GM23248 (cell line): ENCODE data around the gene CCS.
"Not testable (repeated sequence)": the region's sequence is repeated elsewhere in the genome, so short reads cannot be mapped to it uniquely, and the experiment has no call there.

Experiments used
- EZH2 ChIP-seq: fragments of 200-600 bp; sonication (generic); IDR thresholded peaks from 2 replicates; pipeline ENCODE4 v1.6.1; 2018; ENCODE audit warnings: antibody characterized with exemption, mild to moderate bottlenecking; ENCODE audit not compliant: insufficient read depth, poor library complexity, severe bottlenecking
- EZH2phosphoT487 ChIP-seq: fragments of 200-600 bp; sonication (generic); IDR thresholded peaks from 2 replicates; pipeline ENCODE4 v1.6.1; 2018; ENCODE audit warnings: antibody characterized with exemption, moderate library complexity, mild to moderate bottlenecking, low read depth; ENCODE audit not compliant: insufficient read depth

- TF ChIP-seq EZH2, EZH2phosphoT487: not testable (repeated sequence)
Observed at GRCh38 chr11:66606608-66607007, 13.6 kb downstream of the CCS start.
